Muscle layer of duodenum (tissue), 2 donors: Measurements from ENCODE around the gene SERPINA3.
"Not testable (repeated sequence)": the region's sequence is repeated elsewhere in the genome, so short reads cannot be mapped to it uniquely, and the experiment has no call there.

Source experiments
- H3K27ac ChIP-seq: one replicate; pipeline ENCODE4 v1.7.0; 2013; ENCODE audit warnings: mild to moderate bottlenecking, low read length
- H3K27me3 ChIP-seq: one replicate; pipeline ENCODE4 v1.7.0; 2013; ENCODE audit warnings: low read depth, mild to moderate bottlenecking, control low read depth, low read length
- H3K36me3 ChIP-seq, 2 donors: one replicate each; pipeline ENCODE4 v1.7.0; 2013; ENCODE audit warnings: low read length in 2 of 2, control low read depth in 1 of 2, mild to moderate bottlenecking in 1 of 2; ENCODE audit not compliant: insufficient read depth in 2 of 2, control insufficient read depth in 1 of 2
- H3K4me1 ChIP-seq, 2 donors: one replicate each; pipeline ENCODE4 v1.7.0; 2013; ENCODE audit warnings: low read length in 2 of 2, mild to moderate bottlenecking in 2 of 2, control low read depth in 1 of 2, moderate library complexity in 1 of 2; ENCODE audit not compliant: insufficient read depth in 2 of 2, control insufficient read depth in 1 of 2
- H3K4me3 ChIP-seq, 2 donors: one replicate each; pipeline ENCODE4 v1.7.0; 2013; ENCODE audit warnings: low read length in 2 of 2, low read depth in 1 of 2, mild to moderate bottlenecking in 1 of 2
- H3K9me3 ChIP-seq, 2 donors: one replicate each; pipeline ENCODE4 v1.7.0; 2013; ENCODE audit warnings: low read length in 2 of 2, control low read depth in 1 of 2, mild to moderate bottlenecking in 1 of 2; ENCODE audit not compliant: control insufficient read depth in 1 of 2
- donor health status: healthy.

The SERPINA3 gene

GRCh38 chr14:94637814-94638213, 25.6 kb downstream of the SERPINA3 start:
- H3K4me3 ChIP-seq, H3K9me3 ChIP-seq, H3K27ac ChIP-seq, H3K36me3 ChIP-seq, H3K4me1 ChIP-seq, H3K27me3 ChIP-seq: not testable (repeated sequence)

- H3K9me3 ChIP-seq, result no peaks in the 10 kb centered on the region
- no peaks in the 10 kb centered on the region for H3K36me3 ChIP-seq
- no peaks in the 10 kb centered on the region for H3K4me1 ChIP-seq
- H3K27me3 ChIP-seq, result no peaks in the 10 kb centered on the region
- no peak overlapping the region for H3K27ac ChIP-seq
- no peak overlapping the region for H3K4me3 ChIP-seq
These were observed 26.1 kb downstream of the SERPINA3 start for GRCh38 chr14:94638339-94638738.

GRCh38 chr14:94638961-94639817, 27.0 kb downstream of the SERPINA3 start:
- Histone ChIP-seq H3K27me3 (no peaks in the 10 kb centered on the region), H3K4me1 (no peaks in the 10 kb centered on the region), H3K4me3 (no peak overlapping the region), H3K27ac (no peak overlapping the region), H3K9me3 (no peaks in the 10 kb centered on the region), H3K36me3 (no peaks in the 10 kb centered on the region)

- H3K9me3 ChIP-seq, result no peaks in the 10 kb centered on the region
- no peaks in the 10 kb centered on the region for H3K27me3 ChIP-seq
- no peak overlapping the region for H3K4me3 ChIP-seq
- no peaks in the 10 kb centered on the region for H3K4me1 ChIP-seq
- H3K36me3 ChIP-seq, result no peaks in the 10 kb centered on the region
- H3K27ac ChIP-seq, result no peak overlapping the region
These were observed 28.8 kb downstream of the SERPINA3 start for GRCh38 chr14:94640721-94641631.

- Histone ChIP-seq H3K27ac (no peak overlapping the region), H3K27me3 (no peaks in the 10 kb centered on the region), H3K36me3 (no peaks in the 10 kb centered on the region), H3K9me3 (no peaks in the 10 kb centered on the region), H3K4me3 (no peak overlapping the region), H3K4me1 (no peaks in the 10 kb centered on the region)
These were observed 29.4 kb downstream of the SERPINA3 start for GRCh38 chr14:94641632-94641955.

GRCh38 chr14:94643316-94644101, 31.3 kb downstream of the SERPINA3 start:
- peaks cover 0 to 6% of the 10 kb centered on the region in 2 donors for H3K9me3 ChIP-seq
- no peak overlapping the region for H3K27ac ChIP-seq
- H3K4me3 ChIP-seq, result no peak overlapping the region
- H3K27me3 ChIP-seq, result no peaks in the 10 kb centered on the region
- no peaks in the 10 kb centered on the region for H3K4me1 ChIP-seq
- no peaks in the 10 kb centered on the region for H3K36me3 ChIP-seq

GRCh38 chr14:94644102-94644535, 31.9 kb downstream of the SERPINA3 start:
- peaks cover 0 to 9% of the 10 kb centered on the region in 2 donors for H3K9me3 ChIP-seq
- no peaks in the 10 kb centered on the region for H3K27me3 ChIP-seq
- no peaks in the 10 kb centered on the region for H3K4me1 ChIP-seq
- H3K36me3 ChIP-seq, result no peaks in the 10 kb centered on the region
- H3K4me3 ChIP-seq, result no peak overlapping the region
- H3K27ac ChIP-seq, result no peak overlapping the region

- Histone ChIP-seq H3K36me3 (no peaks in the 10 kb centered on the region), H3K4me3 (no peak overlapping the region), H3K9me3 (peaks cover 0 to 9% of the 10 kb centered on the region in 2 donors), H3K4me1 (no peaks in the 10 kb centered on the region), H3K27ac (no peak overlapping the region), H3K27me3 (no peaks in the 10 kb centered on the region)
These were observed 33.9 kb downstream of the SERPINA3 start for GRCh38 chr14:94646066-94646465.

GRCh38 chr14:94646481-94646880, 34.3 kb downstream of the SERPINA3 start:
- no peak overlapping the region for H3K27ac ChIP-seq
- no peaks in the 10 kb centered on the region for H3K27me3 ChIP-seq
- no peaks in the 10 kb centered on the region for H3K36me3 ChIP-seq

GRCh38 chr14:94648801-94649200, 36.6 kb downstream of the SERPINA3 start:
- Histone ChIP-seq H3K9me3 (peaks cover 0 to 9% of the 10 kb centered on the region in 2 donors), H3K36me3 (no peaks in the 10 kb centered on the region), H3K27ac (no peak overlapping the region), H3K27me3 (no peaks in the 10 kb centered on the region), H3K4me3 (no peak overlapping the region), H3K4me1 (no peaks in the 10 kb centered on the region)

More at GRCh38 chr14:94646481-94646880, 34.3 kb downstream of the SERPINA3 start:
- peaks cover 0 to 9% of the 10 kb centered on the region in 2 donors for H3K9me3 ChIP-seq
- no peak overlapping the region for H3K4me3 ChIP-seq
- no peaks in the 10 kb centered on the region for H3K4me1 ChIP-seq
